Fibroblast of lung (primary cell): Measurements from ENCODE around the gene RHOH. TPM values are rescaled to one million over a fixed set of nuclear protein-coding genes. Genes with fewer than 3 reads are reported as not detected.

ENCODE experiments used
- DNase-seq, 2 donors: peaks; one replicate each; pipeline versions ENCODE4 v3.0.0 to v3.0.0-alpha.2; 2010; ENCODE audit warnings: low read depth in 2 of 2
- H2AFZ ChIP-seq: 2 replicates; pipeline ENCODE4 v1.5.1; 2012; ENCODE audit warnings: low read length, control low read depth, inconsistent platforms
- H3K27ac ChIP-seq: 2 replicates; pipeline ENCODE4 v1.5.1; 2011; ENCODE audit warnings: low read length, control low read depth; ENCODE audit not compliant: insufficient read depth
- H3K27me3 ChIP-seq: 2 replicates; pipeline ENCODE4 v1.5.1; 2011; ENCODE audit warnings: mild to moderate bottlenecking, low read length; ENCODE audit not compliant: control insufficient read depth, insufficient read depth
- H3K36me3 ChIP-seq: 2 replicates; pipeline ENCODE4 v1.5.1; 2011; ENCODE audit warnings: low read length; ENCODE audit not compliant: control insufficient read depth, insufficient read depth
- H3K4me1 ChIP-seq: 2 replicates; pipeline ENCODE4 v1.5.1; 2011; ENCODE audit warnings: low read length; ENCODE audit not compliant: control insufficient read depth, insufficient read depth; ENCODE audit errors: extremely low read depth
- H3K4me2 ChIP-seq: 2 replicates; pipeline ENCODE4 v1.5.1; 2011; ENCODE audit warnings: low read length, control low read depth; ENCODE audit not compliant: insufficient read depth; ENCODE audit errors: extremely low read depth
- H3K4me3 ChIP-seq, 4 experiments: fragments of 200-600 bp in 1 of 4; sonication (generic) in 1 of 4; replicated peaks in 1 of 4; 2 replicates each; pipeline ENCODE4 v1.5.1; 2011 to 2016; ENCODE audit warnings: low read length in 4 of 4, low read depth in 3 of 4, mild to moderate bottlenecking in 3 of 4, control low read depth in 2 of 4, inconsistent platforms in 1 of 4, mixed read lengths in 1 of 4; ENCODE audit not compliant: insufficient read depth in 1 of 4; ENCODE audit errors: control extremely low read depth in 1 of 4
- H3K79me2 ChIP-seq: 2 replicates; pipeline ENCODE4 v1.5.1; 2012; ENCODE audit warnings: mild to moderate bottlenecking, low read length, inconsistent platforms; ENCODE audit not compliant: control insufficient read depth, insufficient read depth
- H3K9ac ChIP-seq: 2 replicates; pipeline ENCODE4 v1.5.1; 2011; ENCODE audit warnings: mild to moderate bottlenecking, low read length, control low read depth; ENCODE audit not compliant: insufficient read depth
- H3K9me3 ChIP-seq: 2 replicates; pipeline ENCODE4 v1.5.1; 2012; ENCODE audit warnings: low read depth, low read length; ENCODE audit not compliant: control insufficient read depth, insufficient read depth
- H4K20me1 ChIP-seq: 2 replicates; pipeline ENCODE4 v1.5.1; 2011; ENCODE audit warnings: low read length; ENCODE audit not compliant: control insufficient read depth, insufficient read depth; ENCODE audit errors: extremely low read depth
- EZH2 ChIP-seq: IDR thresholded peaks from 2 replicates; pipeline ENCODE4 v1.5.1; 2012; ENCODE audit warnings: low read length, control low read depth, mild to moderate bottlenecking; ENCODE audit errors: missing control alignments
- polyA plus RNA-seq, 2 donors: library from polyadenylated mRNA; depleted of rRNA in 1 of 2; stranded (reverse) in 1 of 2; unstranded in 1 of 2; fragments of >200 nt; gene quantifications; 2 replicates each; pipeline ENCODE4 v1.2.1, GENCODE V29; 2011 to 2012; ENCODE audit warnings: missing spikeins in 1 of 2
- total RNA-seq: library from RNA; depleted of rRNA; stranded (reverse); fragments of >200 nt; gene quantifications from 2 replicates; pipeline ENCODE4 v1.2.1, GENCODE V29; 2014
- TF ChIP-seq, protein P1 (sequence below), 2 donors: IDR thresholded peaks in 1 of 2; conservative IDR thresholded peaks in 1 of 2; 1 replicate in 1 of 2; 2 replicates in 1 of 2; pipeline ENCODE4 v1.5.1; 2011 to 2012; ENCODE audit warnings: low read length in 2 of 2, control low read depth in 1 of 2, inconsistent platforms in 1 of 2, low read depth in 1 of 2, mild to moderate bottlenecking in 1 of 2

Gene RHOH
- total and polyA plus RNA-seq, 2 donors (not counting 1 experiment from before 2014, with no cell fraction given) = not detected

- Histone ChIP-seq H3K79me2 (no peaks in the 10 kb centered on the region), H3K27me3 (no peaks in the 10 kb centered on the region), H3K4me3 (no peak overlapping the region), H3K9ac (no peak overlapping the region), H2AFZ (no peak overlapping the region), H3K36me3 (no peaks in the 10 kb centered on the region), H3K9me3 (no peaks in the 10 kb centered on the region), H3K27ac (no peak overlapping the region), H3K4me2 (no peak overlapping the region), H3K4me1 (no peaks in the 10 kb centered on the region), H4K20me1 (no peaks in the 10 kb centered on the region)
- no peak for TF ChIP-seq EZH2
- TF ChIP-seq, protein P1, sequence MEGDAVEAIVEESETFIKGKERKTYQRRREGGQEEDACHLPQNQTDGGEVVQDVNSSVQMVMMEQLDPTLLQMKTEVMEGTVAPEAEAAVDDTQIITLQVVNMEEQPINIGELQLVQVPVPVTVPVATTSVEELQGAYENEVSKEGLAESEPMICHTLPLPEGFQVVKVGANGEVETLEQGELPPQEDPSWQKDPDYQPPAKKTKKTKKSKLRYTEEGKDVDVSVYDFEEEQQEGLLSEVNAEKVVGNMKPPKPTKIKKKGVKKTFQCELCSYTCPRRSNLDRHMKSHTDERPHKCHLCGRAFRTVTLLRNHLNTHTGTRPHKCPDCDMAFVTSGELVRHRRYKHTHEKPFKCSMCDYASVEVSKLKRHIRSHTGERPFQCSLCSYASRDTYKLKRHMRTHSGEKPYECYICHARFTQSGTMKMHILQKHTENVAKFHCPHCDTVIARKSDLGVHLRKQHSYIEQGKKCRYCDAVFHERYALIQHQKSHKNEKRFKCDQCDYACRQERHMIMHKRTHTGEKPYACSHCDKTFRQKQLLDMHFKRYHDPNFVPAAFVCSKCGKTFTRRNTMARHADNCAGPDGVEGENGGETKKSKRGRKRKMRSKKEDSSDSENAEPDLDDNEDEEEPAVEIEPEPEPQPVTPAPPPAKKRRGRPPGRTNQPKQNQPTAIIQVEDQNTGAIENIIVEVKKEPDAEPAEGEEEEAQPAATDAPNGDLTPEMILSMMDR (conservative IDR thresholded peaks at IDR 0.05 in 1 of 2, IDR thresholded peaks at IDR 0.05 in 1 of 2; ENCODE audit: low read depth in 1 of 2, low read length in 2 of 2) = no peak
- no peak for DNase-seq
These were observed 6.4 kb upstream of the RHOH start for GRCh38 chr4:40190465-40190864.

- Histone ChIP-seq H3K9me3 (no peaks in the 10 kb centered on the region), H3K36me3 (no peaks in the 10 kb centered on the region), H3K4me2 (no peak overlapping the region), H2AFZ (no peak overlapping the region), H3K9ac (no peak overlapping the region), H3K27ac (no peak overlapping the region), H4K20me1 (no peaks in the 10 kb centered on the region), H3K4me3 (no peak overlapping the region), H3K27me3 (no peaks in the 10 kb centered on the region), H3K79me2 (no peaks in the 10 kb centered on the region), H3K4me1 (no peaks in the 10 kb centered on the region)
- TF ChIP-seq EZH2 = no peak
- TF ChIP-seq, protein P1 (conservative IDR thresholded peaks at IDR 0.05 in 1 of 2, IDR thresholded peaks at IDR 0.05 in 1 of 2; ENCODE audit: low read depth in 1 of 2, low read length in 2 of 2) = no peak
- DNase-seq = no peak
These were observed 5.7 kb upstream of the RHOH start for GRCh38 chr4:40190880-40191815.

DNA sequence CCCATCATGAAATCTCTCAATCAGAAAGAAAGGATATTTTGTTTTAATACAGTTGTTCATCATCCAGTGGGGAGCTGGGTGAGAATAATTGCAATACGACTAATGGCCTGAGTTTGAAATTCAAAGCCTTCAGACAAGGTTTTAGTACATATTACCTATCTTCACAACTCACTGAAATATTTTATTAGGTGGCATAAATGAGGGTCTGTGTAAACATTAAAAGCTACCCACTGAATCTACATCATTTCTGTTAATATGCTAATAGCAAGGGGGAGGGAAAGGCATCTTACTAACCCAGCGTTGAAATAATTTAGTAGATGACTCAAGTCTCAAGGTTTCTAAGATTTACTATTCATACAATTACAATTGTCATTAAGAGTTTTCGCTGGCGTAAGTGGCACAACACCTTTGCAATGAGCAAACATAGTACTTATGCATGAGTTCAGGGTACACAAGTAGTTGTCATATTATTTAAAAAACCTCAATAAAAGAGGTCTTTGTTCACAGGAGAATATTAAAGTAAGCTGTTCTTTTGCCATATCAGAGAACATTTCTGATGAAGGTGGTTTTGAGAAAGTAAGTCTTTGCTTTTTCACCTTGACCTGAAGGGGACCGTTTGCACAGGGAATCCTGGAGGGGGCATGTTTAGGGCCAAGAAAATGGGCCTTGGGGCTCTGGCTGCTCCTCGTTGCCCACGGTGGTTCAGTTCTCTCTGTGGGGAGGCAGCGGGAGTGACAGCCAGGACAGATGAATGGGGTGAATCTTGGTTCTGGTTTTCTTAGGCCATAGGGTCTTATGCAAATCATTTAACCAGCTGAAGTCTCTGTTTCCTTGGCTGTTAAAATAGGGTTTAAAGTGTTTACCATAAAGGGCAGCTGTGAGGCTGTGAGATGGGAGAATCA lies 4.5 kb upstream of the RHOH start:
- Histone ChIP-seq H3K9me3 (no peaks in the 10 kb centered on the region), H3K27ac (no peak overlapping the region), H2AFZ (no peak overlapping the region), H3K4me3 (no peak overlapping the region), H3K36me3 (no peaks in the 10 kb centered on the region), H3K9ac (no peak overlapping the region), H3K4me2 (no peak overlapping the region), H4K20me1 (no peaks in the 10 kb centered on the region), H3K79me2 (no peaks in the 10 kb centered on the region), H3K4me1 (no peaks in the 10 kb centered on the region), H3K27me3 (no peaks in the 10 kb centered on the region)
- TF ChIP-seq EZH2 = no peak
- TF ChIP-seq, protein P1 (conservative IDR thresholded peaks at IDR 0.05 in 1 of 2, IDR thresholded peaks at IDR 0.05 in 1 of 2; ENCODE audit: low read depth in 1 of 2, low read length in 2 of 2) = no peak
- DNase-seq = no peak
